HuH-7 (cell line): ENCODE measurements around the gene PRR7.
"Not testable (repeated sequence)": the region's sequence is repeated elsewhere in the genome, so short reads cannot be mapped to it uniquely, and the experiment has no call there.

Experiments
- DNase-seq: peaks from one replicate; pipeline ENCODE4 v3.0.0; 2011; ENCODE audit warnings: low spot score

PRR7 gene

GRCh38 chr5:177484902-177485549, 38.4 kb downstream of the PRR7 start:
- DNase-seq: no peak

- not testable (repeated sequence) for DNase-seq
These were observed 39.1 kb downstream of the PRR7 start for GRCh38 chr5:177485753-177486152.

- no peak for DNase-seq
These were observed 39.6 kb downstream of the PRR7 start for GRCh38 chr5:177486256-177486655.

GRCh38 chr5:177487144-177487543, 40.5 kb downstream of the PRR7 start:
- DNase-seq: no peak

GRCh38 chr5:177487975-177488374, 41.4 kb downstream of the PRR7 start:
- DNase-seq: no peak

GRCh38 chr5:177489119-177489716, 42.6 kb downstream of the PRR7 start:
- DNase-seq: no peak

GRCh38 chr5:177490311-177490991, 43.8 kb downstream of the PRR7 start:
- no peak for DNase-seq

GRCh38 chr5:177490992-177491391, 44.4 kb downstream of the PRR7 start:
- DNase-seq: no peak

- peak; percentile 98 for DNase-seq
These were observed 44.9 kb downstream of the PRR7 start for GRCh38 chr5:177491429-177491945.

GRCh38 chr5:177491983-177492746, 45.6 kb downstream of the PRR7 start:
- DNase-seq: no peak

- DNase-seq: no peak
These were observed 46.2 kb downstream of the PRR7 start for GRCh38 chr5:177492841-177493240.

- no peak for DNase-seq
These were observed 47.3 kb downstream of the PRR7 start for GRCh38 chr5:177493795-177494345.

GRCh38 chr5:177494346-177495195, 48.0 kb downstream of the PRR7 start:
- DNase-seq: no peak

GRCh38 chr5:177495243-177496060, 48.8 kb downstream of the PRR7 start:
- no peak for DNase-seq

GRCh38 chr5:177496070-177496726, 49.6 kb downstream of the PRR7 start:
- peak; percentile 78 for DNase-seq

GRCh38 chr5:177496727-177497291, 50.2 kb downstream of the PRR7 start:
- DNase-seq: peak; percentile 93

- DNase-seq: peak; percentile 99
These were observed 50.8 kb downstream of the PRR7 start, which contains the start of gene PDLIM7 for GRCh38 chr5:177497292-177498012. PDLIM7 (minus strand) TSS chr5:177497604; CDS start chr5:177496512, 1,092 bp downstream.

GRCh38 chr5:177498013-177498787, 51.6 kb downstream of the PRR7 start:
- DNase-seq: peak; percentile 58
